ENCODE data around the gene ADAM12.

Gene ADAM12

GRCh38 chr10:126408953-126409641 lies 20.8 kb upstream of the ADAM12 start:
- TF ChIP-seq NFIC (IDR thresholded peaks at IDR 0.05), result no peak
- no peak for TF ChIP-seq CEBPB (IDR thresholded peaks at IDR 0.05)
- no peak for TF ChIP-seq TCF12 (IDR thresholded peaks at IDR 0.05; ENCODE audit: low read depth)
- TF ChIP-seq FOXM1 (IDR thresholded peaks at IDR 0.05; ENCODE audit: borderline replicate concordance, low read depth), result no peak
- TF ChIP-seq MAX (IDR thresholded peaks at IDR 0.05), result no peak
- no peak for TF ChIP-seq USF1 (IDR thresholded peaks at IDR 0.05)
- no peak for TF ChIP-seq RAD21 (IDR thresholded peaks at IDR 0.05; ENCODE audit: low read depth)
- no peak for TF ChIP-seq EGR1 (IDR thresholded peaks at IDR 0.05)
- no peak for TF ChIP-seq TEAD4 (IDR thresholded peaks at IDR 0.05)
- TF ChIP-seq YY1 (IDR thresholded peaks at IDR 0.05; ENCODE audit: low read depth), result no peak
- TF ChIP-seq ZBTB7A (IDR thresholded peaks at IDR 0.05; ENCODE audit: low read depth), result no peak
- TF ChIP-seq EP300 (IDR thresholded peaks at IDR 0.05; ENCODE audit: borderline replicate concordance), result no peak
- no peak for TF ChIP-seq TAF1 (IDR thresholded peaks at IDR 0.05; ENCODE audit: low read depth)
- no peak for TF ChIP-seq REST (IDR thresholded peaks at IDR 0.05; ENCODE audit: low read depth)
- no peak for TF ChIP-seq CREB1 (IDR thresholded peaks at IDR 0.05; ENCODE audit: low read depth)

- TF ChIP-seq USF1 (IDR thresholded peaks at IDR 0.05) (no peak), TEAD4 (IDR thresholded peaks at IDR 0.05) (no peak), MAX (IDR thresholded peaks at IDR 0.05) (no peak), REST (IDR thresholded peaks at IDR 0.05; ENCODE audit: low read depth) (no peak), RAD21 (IDR thresholded peaks at IDR 0.05; ENCODE audit: low read depth) (no peak), NFIC (IDR thresholded peaks at IDR 0.05) (no peak), EGR1 (IDR thresholded peaks at IDR 0.05) (no peak)
Measured at GRCh38 chr10:126407831-126408230, 19.6 kb upstream of the ADAM12 start.

- TF ChIP-seq EGR1 (IDR thresholded peaks at IDR 0.05), result no peak
- no peak for TF ChIP-seq RAD21 (IDR thresholded peaks at IDR 0.05; ENCODE audit: low read depth)
- TF ChIP-seq TEAD4 (IDR thresholded peaks at IDR 0.05), result no peak
- no peak for TF ChIP-seq TAF1 (IDR thresholded peaks at IDR 0.05; ENCODE audit: low read depth)
- no peak for TF ChIP-seq CREB1 (IDR thresholded peaks at IDR 0.05; ENCODE audit: low read depth)
- TF ChIP-seq REST (IDR thresholded peaks at IDR 0.05; ENCODE audit: low read depth), result no peak
- no peak for TF ChIP-seq MAX (IDR thresholded peaks at IDR 0.05)
- TF ChIP-seq CEBPB (IDR thresholded peaks at IDR 0.05), result no peak
- no peak for TF ChIP-seq NFIC (IDR thresholded peaks at IDR 0.05)
- TF ChIP-seq FOXM1 (IDR thresholded peaks at IDR 0.05; ENCODE audit: borderline replicate concordance, low read depth), result no peak
- TF ChIP-seq YY1 (IDR thresholded peaks at IDR 0.05; ENCODE audit: low read depth), result no peak
- TF ChIP-seq ZBTB7A (IDR thresholded peaks at IDR 0.05; ENCODE audit: low read depth), result no peak
- TF ChIP-seq EP300 (IDR thresholded peaks at IDR 0.05; ENCODE audit: borderline replicate concordance), result no peak
Measured at GRCh38 chr10:126405239-126405775, 17.0 kb upstream of the ADAM12 start.
